GM19395 (cell line): ENCODE measurements around the gene HDAC11.
"Not testable (repeated sequence)": the region's sequence is repeated elsewhere in the genome, so short reads cannot be mapped to it uniquely, and the experiment has no call there.

Source experiments
- ATAC-seq: cut with Tn5 transposase; IDR thresholded peaks from one replicate; pipeline ENCODE4 v1.9.1; 2021; ENCODE audit warnings: mild to moderate bottlenecking, moderate library complexity; ENCODE audit not compliant: unreplicated experiment

Gene HDAC11

DNA sequence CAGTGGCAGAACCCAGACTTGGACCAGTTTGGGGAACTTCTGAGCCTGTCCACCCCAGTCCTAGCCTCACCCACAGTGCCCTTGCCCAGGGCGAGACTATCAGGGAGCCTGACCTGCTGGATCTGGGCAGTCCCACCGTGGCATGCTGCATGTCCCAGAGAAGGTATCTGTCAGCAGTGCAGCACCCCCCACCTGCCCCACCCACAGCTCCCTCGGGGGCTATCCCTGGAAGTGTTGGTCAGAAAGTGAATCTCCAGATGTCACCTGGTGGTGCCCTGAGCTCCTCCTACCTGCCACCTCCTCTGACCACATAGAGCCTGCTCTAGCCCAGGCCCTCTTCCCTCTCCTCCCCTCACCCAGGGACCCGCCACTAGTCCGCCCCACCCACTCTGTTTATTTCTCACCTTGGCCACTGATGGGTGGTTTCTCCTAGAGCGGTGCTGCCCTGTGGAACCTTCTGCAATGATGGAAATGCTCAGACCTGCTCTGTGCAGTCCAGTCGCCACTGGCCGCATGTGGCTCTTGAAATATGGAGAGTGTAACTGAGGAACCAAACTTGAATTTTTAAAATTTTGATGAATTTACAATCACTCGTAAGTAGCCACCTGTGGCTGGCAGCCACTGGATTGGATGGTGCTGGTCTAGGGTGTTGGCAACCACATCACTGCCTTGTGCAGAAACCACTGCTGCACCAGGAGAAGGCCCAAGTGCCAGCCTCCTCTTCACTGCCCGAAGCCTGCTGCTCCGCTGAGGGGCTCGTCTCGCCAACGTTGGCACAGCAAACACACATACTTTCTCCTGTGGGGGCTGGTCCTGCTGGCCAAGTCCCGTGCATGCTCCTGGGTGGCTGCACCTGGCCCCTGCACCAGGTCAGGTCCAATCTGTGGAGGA, 13.1 kb downstream of the HDAC11 start:
- ATAC-seq: no peak

DNA sequence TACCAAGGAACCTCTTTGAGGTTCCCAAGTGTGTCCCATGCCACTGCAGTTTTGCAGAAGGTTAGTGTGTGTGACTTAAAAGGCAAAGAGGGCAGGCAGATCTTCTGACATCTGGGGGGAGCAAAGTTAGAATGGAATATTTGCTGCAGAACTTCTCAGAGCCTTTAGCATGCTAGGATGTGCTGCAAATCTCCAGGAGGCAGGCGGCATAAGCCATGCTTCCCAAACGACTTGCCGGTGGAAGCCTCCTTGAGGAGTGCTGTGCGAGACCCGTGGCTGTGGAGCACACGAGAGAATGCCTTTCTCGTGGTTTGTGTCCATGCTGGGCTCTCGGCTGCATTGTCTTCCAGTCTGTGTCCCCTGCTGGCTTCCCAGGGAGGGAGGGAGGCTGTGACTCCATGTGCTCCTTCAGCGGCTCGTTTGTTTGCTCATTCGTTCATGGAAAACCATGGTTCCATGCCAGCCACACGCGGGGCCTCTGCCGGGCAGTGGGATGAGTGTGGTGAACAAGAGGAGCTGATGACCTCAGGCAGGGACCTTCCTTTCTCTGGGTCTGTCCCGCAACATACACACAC, 13.8 kb downstream of the HDAC11 start:
- no peak for ATAC-seq

DNA sequence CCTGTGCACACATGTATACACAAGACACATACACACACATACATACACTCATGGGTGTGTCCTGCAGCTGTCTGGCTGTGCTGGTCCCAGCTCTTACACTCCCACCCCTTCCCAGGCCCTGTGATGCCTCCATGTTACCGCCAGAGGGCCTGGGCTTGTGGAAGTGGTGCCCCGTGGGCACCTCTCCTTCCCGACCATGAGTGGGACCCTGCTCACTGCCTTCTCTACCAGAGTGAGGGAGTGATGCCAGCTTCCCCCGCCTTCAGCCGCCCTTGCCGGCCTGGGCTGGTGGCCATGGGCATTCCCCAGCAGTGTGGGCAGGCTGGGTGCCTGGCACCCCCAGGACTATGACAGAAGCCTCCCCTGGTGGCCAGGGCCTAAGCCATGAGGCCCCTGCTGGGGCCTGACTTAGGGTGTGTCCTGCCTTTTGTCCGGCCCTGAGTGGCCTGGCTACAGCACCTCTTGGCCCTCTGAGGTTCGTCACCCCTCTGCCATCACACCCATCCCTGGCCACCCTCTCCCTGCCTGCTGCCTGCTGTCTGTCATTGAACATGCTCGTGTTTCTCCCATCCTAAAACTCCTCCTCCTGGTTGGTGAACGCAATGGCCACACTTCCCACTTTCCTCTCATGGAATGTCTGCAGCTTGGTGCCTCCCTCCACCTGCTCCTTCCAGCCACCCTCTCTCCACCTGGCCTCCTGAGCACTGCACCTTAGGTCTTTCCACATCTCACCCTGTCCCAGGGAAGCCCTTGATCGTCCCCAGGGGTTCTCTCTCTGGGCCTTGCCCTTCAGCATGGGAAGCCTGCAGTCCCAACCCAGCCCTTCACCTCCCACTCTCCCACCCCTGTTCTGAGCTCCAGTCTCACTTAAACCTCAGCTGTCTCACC, 14.6 kb downstream of the HDAC11 start:
- ATAC-seq: no peak

DNA sequence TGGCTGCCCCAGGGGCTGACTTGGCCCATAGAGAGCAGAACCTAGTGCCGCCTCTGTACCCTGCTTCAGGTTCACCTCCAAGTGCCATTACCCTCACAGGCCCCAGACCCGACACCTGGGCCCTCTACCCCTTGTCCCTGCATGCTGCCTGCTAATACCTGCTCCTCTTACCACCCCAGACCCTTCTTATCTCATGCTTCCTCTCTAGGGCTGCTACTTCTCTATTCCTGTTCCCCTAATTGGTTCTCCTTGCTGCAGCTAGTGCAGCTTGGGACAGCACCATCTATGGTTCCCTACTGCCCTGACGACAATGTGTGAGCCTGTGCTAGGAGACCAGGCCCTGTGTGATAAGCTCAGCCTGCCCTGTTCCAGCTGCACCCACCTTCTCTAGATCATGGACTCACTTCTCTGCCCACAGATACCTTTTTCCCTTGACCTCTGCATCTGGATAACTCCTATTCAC, 15.3 kb downstream of the HDAC11 start:
- no peak for ATAC-seq

DNA sequence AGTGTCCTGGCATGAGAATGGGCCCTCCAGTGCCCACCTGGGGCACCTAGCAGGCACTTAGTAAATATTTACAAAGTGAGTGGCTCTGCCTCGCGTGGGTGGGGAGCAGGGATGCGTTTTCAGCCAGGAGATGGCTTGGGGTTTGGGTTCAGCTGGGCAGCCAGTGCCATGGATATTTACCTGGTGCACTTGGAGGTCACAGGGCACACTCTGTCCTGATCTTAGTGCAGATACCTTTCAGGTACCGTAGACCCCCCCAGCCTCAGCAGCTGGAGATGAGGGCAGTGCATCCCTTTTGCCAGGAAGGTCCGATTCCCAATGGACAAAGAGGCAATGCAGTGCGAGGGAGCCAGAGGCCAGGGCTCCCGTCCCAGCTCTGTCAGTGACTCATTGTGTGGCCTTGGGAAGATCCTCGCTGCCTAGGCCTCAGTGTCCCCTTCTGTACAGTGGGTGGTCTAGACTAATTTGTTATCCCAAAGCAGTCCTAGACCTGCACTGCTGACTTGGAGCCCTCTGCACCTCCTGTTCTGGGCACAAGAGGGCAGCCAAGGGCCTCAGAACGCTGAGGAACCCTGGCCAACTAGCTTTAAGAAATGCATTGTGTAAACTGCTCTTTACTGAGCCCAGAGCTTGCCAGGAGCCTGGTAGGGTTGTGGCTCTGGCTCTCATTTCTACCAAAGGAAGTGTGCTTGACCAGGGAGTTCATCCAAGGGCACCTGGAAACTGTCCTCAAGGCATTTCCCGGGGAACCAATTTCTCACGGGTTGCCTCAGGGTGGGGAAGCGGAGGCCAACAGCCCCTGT, 16.0 kb downstream of the HDAC11 start:
- ATAC-seq: peak; percentile 71

DNA sequence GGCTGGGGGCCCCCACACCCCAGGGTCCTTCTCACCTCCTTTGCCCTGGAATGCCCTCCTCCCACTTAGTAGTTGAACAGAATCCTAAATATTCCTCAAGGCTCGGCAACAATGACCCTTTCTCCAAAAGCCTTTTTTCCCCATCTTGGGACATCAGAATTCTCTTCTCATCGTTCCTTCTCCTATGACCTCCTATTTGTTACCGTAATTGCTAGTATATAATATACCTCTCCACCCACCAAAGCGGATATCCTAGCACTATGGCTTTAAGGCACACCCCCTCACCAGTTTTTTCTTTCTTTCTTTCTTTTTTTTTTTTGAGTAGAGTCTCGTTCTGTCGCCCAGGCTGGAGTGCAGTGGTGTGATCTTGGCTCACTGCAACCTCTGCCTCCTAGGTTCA, 16.8 kb downstream of the HDAC11 start:
- no peak for ATAC-seq

DNA sequence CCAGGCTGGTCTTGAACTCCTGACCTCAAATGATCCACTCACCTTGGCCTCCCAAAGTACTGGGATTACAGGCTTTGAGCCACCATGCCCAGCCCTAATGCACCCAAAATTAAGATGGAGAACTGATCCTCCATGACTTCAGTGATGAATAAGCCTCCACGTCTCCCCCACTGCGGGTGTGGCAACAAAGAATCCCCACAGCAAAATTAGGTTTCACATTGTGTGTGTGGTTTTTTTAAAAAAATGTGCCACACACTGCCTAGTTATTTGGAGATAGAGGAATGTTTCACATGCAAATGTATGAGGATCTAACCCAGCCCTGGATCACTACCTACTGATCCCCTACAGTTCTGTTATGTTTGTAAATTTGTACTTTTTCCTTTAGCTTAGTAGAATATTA, 17.3 kb downstream of the HDAC11 start:
- ATAC-seq: no peak

DNA sequence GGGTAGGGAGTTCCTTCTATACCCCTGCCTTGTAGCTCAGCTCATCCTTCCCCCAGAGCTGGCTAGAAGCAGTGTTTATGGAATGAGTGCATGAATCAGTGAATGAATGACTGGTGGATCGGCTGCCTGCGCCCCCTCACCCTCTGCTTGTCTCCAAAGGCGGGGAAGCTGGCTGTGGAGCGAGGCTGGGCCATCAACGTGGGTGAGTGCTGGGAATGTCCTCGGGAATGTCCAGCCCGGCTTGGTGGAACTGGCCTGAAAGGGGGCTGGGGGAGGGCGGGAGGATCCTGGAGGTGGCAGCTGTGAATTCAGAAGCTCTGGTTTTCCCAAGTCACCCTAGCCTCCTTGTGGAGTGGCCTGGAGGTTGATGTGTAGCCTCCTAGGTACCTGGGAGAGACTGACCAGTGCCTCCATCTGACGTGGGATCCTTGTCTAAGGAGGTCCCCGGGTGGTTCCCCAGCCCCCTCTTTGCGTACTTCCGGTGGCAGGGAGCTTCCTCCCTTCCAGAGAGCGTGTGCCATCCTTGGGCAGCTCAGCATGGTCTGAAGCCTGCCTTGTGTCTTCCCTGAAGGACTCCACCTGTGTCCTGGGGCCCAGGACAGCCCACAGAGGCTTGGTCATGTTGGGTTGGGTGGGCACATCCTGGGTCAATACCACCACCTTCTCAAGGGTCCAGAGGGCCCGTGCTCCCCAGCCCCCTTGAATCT, 18.4 kb downstream of the HDAC11 start:
- ATAC-seq: no peak

DNA sequence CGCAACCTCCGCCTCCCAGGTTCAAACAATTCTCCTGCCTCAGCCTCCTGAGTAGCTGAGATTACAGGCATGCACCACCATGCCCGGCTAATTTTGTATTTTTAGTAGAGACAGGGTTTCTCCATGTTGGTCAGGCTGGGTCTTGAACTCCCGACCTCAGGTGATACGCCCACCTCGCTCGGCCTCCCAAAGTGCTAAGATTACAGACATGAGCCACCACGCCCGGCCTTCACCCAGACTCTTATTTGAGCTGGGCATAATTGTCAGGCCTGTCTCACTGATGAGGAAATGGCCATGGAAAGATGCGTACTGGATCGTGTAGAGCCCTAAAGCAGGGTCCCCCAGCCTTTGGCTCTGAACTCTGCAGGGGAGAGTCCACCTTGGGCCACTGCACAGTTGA, 19.1 kb downstream of the HDAC11 start:
- ATAC-seq: not testable (repeated sequence)

DNA sequence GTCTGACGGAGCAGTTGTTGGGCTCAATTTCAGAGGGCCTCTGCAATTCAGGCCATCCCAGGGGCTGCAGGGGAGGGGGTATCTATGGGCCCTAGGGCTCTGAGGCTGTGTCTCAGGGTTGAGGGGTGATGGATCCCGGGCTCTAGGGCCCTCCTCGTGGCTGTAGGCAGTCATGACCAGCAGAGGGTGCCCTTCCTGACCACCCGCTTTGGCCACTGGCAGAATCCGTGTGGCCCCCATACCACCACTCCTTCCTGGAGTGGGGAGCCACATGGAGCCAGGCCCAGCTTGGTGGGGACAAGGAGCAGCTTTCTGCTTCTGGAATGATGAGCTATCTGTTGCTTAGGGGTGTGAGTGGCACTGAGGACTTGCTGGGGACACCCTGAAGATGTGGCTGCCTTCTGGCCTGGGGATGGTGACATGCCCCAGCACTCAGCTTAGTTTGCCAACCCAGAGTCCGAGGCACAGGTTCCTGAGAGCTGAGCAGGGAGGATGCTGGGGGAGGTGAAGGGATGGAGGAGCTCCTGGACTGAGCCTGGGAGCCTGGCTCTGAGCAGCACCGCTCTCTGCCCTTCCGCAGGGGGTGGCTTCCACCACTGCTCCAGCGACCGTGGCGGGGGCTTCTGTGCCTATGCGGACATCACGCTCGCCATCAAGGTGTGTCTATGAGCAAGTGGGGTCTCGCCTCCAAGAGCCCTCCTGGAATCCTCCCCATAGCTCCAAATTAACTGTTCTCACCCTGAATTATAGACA, 20.2 kb downstream of the HDAC11 start:
- ATAC-seq: no peak

DNA sequence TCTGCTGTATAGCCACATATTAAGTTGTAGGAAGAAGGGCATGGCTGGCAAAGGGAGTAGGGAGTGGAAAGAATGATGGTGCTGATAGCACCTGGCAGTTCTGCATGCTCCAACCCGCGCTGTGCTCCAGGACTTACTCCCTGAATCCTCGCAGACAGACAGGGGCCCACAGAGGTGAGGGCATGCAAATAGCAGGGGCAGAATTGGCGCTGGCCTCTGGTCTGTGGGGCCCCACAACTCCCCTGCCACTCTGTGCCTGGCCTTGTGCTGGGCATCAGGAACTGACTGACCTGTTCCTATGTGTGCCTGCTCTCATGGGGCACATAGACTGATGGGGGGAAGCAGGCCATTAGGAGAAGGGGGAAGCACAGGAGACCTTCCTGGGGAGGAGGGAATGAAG, 20.9 kb downstream of the HDAC11 start:
- no peak for ATAC-seq

DNA sequence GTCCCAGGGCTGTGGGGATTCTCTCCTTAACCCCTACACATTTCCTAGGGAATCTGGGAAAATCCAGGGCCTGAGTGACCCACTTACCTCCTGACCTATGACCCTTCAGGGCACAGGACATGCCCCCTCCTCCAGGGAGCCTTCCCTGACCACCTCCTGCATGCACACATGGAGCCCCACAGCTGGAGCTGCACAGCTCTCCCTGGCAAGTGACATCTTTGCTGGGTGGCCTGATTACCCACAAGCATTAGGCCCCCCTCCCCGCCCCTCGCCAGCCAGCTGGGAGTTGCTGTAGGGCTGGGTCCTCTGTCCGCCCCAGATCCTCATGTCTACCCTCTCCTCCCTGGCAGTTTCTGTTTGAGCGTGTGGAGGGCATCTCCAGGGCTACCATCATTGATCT, 21.4 kb downstream of the HDAC11 start:
- no peak for ATAC-seq

DNA sequence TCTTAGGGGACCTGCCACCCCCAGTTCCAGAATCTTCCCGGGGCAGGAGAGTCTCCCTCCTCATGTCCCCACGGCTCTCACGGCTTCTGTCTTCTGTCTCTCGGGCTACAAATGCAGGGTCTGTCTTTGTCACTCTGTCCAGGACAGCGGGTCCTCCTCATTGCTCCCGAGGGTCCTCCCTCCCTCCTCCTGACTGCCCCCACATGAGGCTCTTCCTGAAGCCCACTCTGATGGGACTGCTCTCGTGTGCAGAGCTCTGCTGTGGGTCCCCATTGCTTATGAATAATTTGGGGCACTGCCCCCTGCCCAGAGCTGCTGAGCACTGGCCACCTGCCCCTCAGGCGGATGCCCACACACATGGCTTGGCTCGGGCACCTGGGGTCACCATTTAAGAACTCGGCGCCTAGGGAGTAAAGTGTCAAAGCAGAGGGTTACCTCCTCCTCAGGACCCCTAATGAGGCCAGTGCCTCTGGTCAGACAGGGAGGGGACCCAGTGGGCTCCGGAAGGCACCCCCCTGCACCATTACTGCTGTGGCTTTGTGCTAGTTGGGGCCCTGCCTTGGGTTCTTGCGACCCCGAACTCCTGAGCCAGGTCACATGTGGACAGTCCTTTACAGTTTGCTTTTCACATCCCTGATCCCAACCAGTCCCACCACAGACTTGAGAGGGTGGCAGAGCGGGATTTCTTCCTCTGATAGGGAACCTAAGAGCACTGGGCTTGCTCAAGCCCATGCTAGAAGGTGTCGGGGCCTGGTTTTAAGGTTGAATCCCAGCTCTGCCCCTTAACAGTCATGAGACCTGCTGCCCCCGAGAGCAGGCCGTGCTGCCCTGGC, 22.1 kb downstream of the HDAC11 start:
- ATAC-seq: no peak

DNA sequence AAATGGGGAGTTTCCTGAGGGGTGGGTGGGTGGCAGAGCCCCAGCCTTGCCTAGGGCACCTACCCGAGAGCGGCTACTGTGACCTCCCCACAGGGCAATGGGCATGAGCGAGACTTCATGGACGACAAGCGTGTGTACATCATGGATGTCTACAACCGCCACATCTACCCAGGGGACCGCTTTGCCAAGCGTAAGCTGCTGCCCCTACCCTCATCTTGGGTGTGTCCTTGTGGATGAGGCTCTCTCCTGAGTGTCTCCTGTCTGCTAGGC, 22.6 kb downstream of the HDAC11 start:
- ATAC-seq: no peak

DNA sequence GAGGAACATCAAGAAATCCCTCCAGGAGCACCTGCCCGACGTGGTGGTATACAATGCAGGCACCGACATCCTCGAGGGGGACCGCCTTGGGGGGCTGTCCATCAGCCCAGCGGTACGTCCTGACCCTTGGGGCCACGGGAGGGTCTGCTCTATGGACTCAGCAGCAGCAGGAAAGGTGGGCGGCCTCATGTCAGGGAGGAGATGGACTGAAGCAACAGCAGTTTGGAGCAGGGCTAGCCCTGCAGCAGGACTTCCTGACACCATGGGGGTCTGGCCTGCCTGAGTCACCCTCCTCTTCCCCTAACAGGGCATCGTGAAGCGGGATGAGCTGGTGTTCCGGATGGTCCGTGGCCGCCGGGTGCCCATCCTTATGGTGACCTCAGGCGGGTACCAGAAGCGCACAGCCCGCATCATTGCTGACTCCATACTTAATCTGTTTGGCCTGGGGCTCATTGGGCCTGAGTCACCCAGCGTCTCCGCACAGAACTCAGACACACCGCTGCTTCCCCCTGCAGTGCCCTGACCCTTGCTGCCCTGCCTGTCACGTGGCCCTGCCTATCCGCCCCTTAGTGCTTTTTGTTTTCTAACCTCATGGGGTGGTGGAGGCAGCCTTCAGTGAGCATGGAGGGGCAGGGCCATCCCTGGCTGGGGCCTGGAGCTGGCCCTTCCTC, 24.2 kb downstream of the HDAC11 start:
- no peak for ATAC-seq

DNA sequence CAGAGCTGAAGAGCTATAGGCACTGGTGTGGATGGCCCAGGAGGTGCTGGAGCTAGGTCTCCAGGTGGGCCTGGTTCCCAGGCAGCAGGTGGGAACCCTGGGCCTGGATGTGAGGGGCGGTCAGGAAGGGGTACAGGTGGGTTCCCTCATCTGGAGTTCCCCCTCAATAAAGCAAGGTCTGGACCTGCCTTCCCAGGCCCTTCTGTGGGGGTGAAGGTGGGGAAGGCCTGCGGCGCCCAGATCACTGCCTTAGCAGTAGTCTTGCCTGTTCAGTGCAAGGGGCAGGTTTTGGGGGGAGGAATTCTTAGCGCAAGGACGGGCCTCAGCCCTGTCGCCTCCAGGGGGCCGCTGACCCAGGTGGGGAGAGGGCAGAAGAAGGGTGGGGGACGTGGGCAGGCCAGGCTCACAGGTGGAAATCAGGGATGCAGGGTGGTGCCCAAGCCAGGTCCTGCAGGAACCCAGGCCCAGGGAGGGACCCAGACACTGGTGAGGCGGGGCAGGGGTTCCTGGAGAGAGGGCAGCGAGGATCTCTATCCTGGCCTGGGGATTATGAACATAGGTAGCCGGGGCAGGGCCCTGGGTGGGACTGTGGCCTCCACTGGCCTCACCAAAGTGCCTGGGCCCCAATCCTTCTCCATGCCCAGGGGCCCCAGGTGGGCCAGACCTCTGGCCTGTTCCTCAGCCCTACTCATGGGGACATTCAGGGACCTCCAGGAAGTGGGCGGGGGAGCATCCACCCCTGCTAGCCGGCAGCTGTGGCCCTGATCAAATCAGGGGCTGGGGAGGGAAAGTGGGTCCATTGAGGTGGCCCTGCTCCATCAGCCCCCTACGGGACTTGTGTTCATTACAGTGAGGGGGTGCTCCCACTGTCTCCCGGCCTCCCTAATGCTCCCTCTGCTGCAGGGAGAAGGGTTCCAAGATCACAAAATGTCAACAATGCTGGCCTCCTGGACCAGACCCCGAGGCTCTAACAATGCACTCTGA, 25.3 kb downstream of the HDAC11 start:
- no peak for ATAC-seq

DNA sequence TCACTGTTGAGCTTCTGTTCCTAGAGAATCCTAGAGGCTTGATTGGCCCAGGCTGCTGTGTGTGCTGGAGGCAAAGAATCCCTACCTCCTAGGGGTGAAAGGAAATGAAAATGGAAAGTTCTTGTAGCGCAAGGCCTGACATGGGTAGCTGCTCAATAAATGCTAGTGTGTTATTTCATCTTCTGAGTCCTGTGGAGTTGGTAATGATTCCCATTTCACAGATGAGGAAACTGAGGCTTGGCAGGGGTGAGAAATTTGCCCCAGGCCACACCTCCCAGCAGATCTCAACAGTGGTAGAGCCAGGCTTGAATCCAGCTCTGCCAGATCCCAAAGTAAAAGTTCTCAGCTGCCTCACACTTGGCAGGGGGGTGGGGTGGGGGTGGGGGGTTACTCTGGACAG, 26.1 kb downstream of the HDAC11 start:
- ATAC-seq: no peak
